ENCODE results near the gene TMEM255A.

DNA sequence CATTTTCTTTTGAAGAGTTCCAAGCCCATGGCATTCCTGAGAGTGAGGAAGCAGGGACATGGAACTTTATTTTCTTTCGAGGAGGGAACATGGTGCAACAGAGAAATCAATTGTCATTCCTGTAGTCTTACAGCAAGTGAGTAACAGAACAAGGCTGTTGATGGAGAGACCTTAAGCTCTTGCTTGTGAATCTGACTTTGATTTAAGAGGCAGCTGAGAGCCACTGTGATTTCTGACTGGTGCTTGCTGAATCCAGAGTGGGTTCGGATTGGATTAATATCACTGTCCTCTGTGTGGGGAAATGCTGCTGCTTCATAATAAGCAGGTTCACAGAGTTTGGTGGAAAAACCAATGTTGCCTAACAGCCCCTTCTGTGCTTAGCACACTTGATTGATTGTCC, 45.9 kb upstream of the TMEM255A start:
- TF ChIP-seq, protein P1, sequence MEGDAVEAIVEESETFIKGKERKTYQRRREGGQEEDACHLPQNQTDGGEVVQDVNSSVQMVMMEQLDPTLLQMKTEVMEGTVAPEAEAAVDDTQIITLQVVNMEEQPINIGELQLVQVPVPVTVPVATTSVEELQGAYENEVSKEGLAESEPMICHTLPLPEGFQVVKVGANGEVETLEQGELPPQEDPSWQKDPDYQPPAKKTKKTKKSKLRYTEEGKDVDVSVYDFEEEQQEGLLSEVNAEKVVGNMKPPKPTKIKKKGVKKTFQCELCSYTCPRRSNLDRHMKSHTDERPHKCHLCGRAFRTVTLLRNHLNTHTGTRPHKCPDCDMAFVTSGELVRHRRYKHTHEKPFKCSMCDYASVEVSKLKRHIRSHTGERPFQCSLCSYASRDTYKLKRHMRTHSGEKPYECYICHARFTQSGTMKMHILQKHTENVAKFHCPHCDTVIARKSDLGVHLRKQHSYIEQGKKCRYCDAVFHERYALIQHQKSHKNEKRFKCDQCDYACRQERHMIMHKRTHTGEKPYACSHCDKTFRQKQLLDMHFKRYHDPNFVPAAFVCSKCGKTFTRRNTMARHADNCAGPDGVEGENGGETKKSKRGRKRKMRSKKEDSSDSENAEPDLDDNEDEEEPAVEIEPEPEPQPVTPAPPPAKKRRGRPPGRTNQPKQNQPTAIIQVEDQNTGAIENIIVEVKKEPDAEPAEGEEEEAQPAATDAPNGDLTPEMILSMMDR (conservative IDR thresholded peaks at IDR 0.05 in 1 of 2, IDR thresholded peaks at IDR 0.05 in 1 of 2; ENCODE audit: low read depth in 1 of 2, low read length in 2 of 2): no peak
- TF ChIP-seq EZH2 (IDR thresholded peaks at IDR 0.05; ENCODE audit: low read length, missing control alignments): no peak

All from fibroblast of lung (primary cell).